GM21447 (cell line): ENCODE results near the gene CHRNA9.
"Not testable (repeated sequence)": the region's sequence is repeated elsewhere in the genome, so short reads cannot be mapped to it uniquely, and the experiment has no call there.

ENCODE experiments used
- ATAC-seq: cut with Tn5 transposase; IDR thresholded peaks from one replicate; pipeline ENCODE4 v1.9.1; 2021; ENCODE audit not compliant: unreplicated experiment

Gene CHRNA9, protein sequence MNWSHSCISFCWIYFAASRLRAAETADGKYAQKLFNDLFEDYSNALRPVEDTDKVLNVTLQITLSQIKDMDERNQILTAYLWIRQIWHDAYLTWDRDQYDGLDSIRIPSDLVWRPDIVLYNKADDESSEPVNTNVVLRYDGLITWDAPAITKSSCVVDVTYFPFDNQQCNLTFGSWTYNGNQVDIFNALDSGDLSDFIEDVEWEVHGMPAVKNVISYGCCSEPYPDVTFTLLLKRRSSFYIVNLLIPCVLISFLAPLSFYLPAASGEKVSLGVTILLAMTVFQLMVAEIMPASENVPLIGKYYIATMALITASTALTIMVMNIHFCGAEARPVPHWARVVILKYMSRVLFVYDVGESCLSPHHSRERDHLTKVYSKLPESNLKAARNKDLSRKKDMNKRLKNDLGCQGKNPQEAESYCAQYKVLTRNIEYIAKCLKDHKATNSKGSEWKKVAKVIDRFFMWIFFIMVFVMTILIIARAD

DNA sequence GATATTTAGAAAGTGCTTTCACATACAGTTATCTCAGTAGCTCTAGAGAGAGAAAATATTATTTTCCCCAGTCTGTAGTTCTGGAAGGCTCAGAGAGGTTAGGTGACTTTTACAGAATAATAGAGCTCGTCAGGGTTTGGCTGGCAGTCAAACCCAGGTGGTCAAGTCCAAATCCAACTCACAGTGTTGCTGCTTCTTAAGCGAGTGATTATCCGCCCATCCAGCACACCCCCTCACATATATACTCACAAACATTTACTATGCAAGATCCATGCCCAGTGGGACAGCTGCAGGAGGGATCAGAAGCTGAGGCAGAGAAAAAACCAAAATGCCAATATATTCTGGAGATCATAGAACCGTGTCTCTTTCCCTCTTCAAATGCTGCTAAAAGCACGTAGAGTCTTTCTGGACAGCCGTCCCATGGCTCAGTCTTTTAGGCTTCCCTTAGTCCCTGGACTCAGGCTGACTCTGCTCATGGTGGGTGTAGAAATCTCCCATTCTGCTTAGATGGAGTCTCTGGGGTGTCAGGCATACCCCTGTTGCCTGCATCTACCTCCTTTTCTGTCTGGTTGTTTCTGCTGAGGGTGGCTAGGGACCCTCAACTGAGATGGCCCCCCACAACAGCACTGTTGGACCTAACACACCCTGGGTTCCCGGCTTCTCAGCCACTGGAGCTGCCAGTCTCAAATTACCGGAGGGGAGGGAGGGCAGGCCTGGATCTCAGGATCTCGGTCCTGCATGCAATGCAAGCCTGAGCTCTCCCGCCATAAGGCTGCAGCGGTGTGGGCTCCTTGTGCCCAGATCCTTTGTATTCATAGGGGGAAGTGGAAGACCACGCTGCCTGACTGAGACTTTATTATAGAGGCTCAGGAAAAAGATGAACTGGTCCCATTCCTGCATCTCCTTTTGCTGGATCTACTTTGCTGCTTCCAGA, at the start of gene CHRNA9:
CHRNA9 (plus strand) TSS at position 743 of the 934 bp plus-strand sequence; CDS start at position 878, 135 bp downstream.
- ATAC-seq, result no peak

DNA sequence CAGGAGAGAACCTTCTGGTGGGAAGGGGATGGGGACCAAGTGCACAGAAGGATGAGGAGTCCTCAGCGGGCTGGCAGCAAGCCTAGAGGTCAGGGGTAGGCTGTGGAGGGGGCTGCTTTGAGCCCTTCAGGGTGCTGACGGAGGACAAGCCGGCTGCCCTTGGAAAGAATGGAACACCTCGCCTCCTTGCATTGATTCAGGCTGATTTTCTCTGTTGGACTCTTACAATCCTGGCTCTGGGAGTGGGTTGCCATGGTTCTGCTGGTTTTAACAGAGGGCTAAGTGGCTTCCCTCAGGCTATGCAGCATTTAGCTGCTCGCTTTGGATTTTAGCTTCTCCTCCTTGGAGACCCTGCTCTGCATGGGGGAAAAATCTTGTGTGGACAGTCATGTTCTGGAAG, 49.4 kb upstream of the CHRNA9 start:
- ATAC-seq, result no peak

DNA sequence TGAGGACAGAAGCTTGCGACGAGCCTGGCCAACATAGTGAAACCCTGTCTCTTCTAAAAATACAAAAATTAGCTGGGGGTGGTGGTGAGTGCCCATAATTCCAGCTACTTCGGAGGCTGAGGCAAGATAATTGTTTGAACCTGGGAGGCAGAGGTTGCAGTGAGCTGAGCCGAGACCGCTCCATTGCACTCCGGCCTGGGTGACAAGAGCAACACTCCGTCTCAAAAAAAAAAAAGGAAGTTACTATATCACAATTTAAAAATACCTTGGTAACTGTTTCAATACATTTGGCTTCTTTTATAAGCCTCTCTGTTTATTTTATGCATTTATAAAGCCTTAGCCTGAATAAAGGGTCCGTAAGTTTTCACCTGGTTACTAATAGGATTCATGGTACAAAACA, 46.6 kb upstream of the CHRNA9 start:
- ATAC-seq, result no peak

DNA sequence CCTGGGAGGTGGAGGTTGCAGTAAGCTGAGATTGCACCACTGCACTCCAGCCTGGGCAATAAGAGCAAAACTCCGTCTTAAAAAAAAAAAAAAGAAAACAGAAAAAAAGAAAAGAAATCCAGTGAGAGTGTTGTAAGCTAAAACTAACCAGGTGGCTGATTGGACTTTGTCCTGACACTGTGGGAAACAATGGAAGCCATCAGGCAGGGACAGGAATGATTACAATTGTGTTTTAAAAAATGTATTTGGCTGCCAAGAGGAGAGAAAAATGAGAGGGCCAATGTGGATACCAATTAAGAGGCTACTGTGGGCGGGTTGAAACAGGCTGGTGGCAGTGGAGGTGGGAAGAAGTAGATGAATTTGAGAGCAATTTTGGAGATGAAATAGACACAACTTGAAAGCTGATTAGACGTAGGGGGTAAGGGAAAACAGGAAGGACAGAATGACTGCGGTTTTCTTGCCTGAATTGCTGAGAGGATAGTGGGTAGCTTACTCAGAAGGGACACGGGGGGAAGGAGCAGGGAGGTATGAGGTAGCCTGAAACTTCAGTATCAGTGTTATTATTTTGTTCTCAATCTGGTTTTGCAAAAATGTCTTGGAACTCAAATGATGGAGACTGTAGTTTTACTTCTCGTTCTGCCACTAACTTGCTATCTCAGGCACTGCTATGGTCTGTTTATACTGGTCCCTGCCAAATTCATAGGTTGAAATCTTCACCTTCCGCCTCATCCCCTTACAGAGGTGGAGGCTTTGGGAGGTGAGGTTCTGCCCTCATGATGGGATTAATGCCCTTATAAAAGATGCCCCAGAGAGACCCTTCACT, 45.6 kb upstream of the CHRNA9 start:
- peak; percentile 55 for ATAC-seq

DNA sequence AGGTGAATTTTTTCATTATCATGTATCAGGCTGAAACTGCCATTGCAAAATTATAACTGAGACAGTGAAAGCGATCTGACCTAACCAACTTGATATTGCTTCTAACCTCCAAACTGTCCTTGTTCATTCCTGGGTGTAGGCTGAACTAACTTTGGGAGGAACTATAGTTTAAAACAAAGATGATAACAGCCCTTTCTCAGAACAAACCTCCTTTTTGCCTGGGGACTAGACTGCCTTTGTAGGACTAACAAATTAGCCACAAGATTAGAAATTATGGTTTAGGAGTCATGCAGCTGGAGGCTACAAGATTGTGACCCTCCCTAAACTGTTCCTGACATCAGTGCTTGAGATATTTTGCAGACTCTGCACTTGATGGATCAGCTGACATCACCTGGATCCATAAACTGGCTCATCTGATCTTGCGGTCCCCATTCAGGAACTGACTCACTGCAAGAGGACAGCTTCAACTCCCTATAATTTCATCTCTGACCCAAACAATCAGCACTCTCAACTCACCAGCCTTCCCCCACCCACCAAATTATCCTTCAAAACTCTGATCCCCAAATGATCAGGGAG, 44.4 kb upstream of the CHRNA9 start:
- ATAC-seq, result not testable (repeated sequence)

DNA sequence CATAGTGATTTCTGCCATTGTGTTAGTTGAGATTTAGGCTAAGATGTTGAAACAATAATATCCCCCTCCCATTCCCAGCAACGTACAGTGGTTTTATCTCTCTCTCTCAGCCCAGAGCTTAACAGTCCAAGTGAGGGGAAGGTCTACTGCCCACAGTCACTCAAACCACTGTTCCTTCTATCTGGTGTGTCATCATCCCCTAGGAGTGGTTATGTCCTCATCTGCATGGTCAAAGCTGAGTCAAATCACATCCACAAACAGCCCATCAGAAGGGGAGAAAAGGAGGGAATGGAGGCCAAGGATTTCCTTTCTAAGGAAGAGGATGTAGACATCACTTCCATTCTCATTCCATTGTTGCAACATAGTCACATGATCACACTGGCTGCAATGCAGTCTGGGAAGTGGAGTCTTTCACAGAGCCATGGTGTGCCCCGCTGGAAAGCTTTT, 42.8 kb upstream of the CHRNA9 start:
- ATAC-seq, result no peak

DNA sequence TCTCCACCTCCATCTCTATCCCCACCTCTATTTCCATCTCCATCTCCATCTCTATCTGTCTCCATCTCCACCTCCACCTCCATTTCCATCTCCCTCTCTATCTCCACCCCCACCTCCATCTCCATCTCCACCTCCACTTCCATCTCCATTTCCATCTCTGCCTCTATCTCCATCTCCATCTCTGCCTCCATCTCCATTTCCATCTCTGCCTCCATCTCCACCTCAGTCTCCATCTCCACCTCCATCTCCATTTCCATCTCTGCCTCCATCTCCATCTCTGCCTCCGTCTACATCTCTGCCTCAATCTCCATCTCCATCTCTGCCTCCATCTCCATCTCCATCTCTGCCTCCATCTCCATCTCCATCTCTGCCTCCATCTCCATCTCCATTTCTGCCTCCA, 40.8 kb upstream of the CHRNA9 start:
- ATAC-seq, result no peak

DNA sequence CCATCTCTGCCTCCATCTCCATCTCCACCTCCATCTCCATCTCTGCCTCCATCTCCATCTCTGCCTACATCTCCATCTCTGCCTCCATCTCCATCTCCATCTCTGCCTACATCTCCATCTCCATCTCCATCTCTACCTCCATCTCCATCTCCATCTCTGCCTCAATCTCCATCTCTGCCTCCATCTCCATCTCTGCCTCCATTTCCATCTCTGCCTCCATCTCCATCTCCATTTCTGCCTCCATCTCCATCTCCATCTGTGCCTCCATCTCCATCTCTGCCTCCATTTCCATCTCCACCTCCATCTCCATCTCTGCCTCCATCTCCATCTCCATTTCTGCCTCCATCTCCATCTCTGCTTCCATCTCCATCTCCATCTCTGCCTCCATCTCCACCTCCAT, 40.1 kb upstream of the CHRNA9 start:
- ATAC-seq, result not testable (repeated sequence)

DNA sequence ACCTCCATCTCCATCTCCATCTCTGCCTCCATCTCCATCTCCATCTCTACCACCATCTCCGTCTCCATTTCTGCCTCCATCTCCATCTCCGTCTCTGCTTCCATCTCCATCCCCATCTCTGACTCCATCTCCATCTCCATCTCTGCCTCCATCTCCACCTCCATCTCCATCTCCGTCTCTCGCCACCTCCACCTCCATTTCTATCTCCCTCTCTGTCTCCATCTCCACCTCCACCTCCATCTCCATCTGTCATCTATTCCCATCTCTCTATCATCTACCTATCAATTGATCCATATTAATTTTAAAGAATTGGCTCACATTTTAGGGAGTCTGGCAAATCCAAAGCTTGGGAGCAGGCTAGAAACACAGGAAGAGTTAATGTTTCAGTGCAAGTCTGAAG, 39.6 kb upstream of the CHRNA9 start:
- no peak for ATAC-seq

DNA sequence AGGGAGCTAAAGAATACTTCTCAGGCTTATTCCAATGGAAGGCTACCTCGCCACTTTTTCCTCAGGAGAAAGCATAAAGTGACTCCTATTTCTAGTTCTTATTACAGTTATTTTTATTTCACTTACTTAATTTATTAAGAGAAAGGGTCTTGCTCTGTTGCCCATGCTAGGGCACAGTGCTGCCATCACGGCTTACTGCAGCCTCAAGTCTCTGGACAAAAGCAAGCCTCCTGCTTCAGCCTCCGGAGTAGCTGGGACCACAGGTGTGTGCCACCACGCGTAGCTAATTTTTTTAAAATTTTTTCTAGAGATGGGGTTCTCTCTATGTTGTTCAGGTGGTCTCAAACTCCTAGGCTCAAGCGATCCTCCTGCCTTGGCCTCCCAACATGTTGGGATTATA, 36.0 kb upstream of the CHRNA9 start:
- ATAC-seq, result no peak

DNA sequence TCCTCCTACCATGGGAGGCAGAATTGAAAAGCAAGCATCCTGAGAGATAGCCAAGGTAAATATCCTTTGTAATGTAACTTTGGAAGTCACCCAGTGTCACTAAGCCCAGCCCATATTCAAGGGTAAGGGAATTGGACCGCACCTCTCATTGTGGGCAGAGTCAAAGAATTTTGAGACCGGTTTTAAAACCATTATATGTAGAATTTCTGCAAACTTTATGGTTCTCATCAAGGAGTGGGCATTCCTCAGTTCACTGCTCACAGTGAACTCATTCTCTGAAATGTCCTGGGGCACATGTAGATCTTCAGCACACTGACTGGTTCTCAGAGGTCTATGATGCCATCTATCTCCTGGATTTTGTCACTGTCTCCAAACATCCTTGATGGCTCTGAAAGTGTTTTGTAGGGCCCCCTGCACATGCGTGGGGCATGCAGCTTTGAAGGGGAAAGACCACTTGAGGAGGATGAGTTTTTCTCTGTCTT, 35.3 kb upstream of the CHRNA9 start:
- no peak for ATAC-seq

DNA sequence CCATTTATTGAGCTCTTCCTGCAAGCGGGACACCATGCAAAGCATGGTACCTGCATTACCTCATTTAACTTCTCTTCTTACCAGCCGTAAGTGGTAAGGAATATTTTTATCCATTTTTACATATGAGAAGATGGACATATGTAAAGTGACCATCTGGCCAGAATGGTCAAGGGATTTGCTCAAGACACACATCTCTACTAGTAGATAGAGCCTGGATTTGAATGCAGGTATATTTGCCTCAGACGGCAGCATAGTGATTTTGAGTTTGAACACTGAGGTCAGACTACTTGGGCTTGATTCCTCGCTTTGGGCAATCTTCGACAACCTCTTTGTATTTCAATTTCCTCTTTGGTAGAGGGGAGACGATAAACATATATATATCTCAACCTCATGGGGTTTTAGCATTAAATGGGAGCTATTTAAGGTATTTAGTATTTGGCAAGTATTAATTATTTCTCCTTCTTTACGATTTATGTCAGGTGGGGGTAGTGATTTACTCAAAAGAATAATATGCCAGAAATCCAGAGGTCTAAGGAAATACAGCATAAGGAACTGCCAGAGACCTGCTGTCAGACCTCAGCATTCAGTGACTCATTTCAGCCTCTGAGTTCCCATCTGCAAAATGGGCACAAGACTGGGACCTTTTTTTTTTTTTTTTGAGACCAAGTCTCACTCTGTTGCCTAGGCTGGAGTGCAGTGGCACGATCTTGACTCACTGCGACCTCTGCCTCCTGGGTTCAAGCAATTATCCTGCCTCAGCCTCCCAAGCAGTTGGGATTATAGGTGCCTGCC, 34.6 kb upstream of the CHRNA9 start:
- no peak for ATAC-seq

DNA sequence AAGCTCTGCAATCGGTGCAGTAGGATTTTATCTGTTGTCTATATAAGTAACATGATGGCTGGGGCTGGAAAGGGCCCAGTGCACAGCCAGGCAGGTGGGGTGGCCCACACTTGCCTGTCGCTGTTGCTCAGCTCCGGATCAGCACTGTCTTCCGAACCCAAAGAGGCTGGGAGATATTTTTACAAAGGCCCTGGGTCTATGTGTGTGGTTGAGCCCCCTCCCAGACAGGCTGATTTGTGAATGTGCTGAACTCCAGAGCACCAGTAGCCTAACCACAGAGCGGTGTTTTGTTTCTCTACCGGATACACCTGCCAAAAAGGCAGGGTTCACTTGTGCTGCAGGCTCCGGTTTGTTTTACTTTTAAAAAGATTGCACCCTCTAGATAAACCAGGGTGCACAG, 33.5 kb upstream of the CHRNA9 start:
- peak; percentile 62 for ATAC-seq

DNA sequence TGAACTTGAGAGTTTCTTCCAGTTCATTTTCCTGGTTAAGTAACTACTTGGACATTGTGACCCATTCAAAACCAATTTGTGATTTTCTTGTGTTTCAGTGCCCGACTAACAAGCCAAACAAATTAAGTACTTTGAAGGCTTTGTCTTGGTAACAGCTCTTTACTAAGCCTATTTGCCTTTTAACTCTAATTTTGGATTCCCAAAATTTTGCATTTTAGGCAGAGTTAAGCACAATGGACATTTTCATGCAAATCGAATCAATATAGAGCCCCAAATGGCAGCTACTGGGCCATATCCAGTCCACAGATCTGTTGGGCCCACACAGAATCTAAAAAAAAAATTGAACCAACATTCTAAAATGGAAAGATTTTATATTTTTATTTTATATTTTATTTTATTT, 31.4 kb upstream of the CHRNA9 start:
- no peak for ATAC-seq

DNA sequence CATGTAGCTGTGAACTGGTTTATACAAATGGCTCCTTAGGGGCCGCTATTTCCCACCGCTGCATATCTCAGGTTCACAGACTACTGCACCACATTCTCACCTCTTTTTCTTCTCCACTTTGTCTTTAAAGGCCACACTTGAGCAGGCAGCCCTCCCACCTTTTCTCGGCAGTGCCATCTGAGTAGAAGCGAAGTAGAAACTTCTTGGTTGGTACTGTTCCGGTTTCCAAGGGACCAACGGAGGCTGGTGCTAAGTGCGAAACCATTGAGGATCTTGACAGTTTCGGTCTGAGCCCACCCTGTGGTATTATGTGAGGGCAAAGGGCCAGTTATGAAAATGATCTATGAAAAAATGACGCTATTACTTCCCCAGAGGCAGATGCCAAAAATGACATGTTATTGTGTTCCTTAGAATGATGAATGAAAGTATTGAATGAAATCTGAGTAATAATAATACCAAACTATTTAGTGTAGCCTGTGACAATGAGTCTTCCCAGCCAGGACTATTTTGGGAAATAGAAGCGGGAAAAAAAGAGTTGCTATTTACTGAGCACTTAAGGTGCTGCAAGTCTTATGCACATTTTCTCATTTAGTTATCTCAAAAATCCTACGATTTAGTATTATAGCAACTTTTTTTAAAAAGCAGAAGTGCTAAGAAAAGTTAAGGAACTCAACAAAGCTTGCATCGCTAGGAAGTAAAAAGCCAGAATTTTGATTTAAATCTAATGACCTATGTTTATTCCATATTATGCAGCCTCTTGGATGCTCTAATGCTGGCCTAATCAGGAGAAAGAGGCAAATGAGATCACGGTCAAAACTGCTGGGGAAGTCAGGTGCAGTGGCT, 29.6 kb upstream of the CHRNA9 start:
- peak; percentile 41 for ATAC-seq

DNA sequence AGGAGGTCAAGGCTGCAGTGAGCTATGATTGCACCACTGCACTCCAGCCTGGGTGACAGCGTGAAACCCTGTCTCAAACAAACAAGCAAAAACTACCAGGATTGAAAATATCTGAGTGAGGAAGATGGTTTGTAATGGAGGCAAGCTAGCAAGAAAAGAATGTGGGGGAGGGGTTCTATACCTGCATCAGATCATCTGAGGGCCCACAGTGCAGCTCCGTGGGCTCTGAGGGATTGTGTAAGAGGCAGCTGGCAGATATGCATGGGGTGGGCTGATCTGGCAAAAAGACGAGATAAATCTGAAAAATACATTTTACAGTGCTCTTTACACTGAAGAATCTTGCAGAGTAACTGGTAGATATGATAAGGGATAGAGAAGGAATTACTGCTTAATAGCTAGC, 28.9 kb upstream of the CHRNA9 start:
- no peak for ATAC-seq

DNA sequence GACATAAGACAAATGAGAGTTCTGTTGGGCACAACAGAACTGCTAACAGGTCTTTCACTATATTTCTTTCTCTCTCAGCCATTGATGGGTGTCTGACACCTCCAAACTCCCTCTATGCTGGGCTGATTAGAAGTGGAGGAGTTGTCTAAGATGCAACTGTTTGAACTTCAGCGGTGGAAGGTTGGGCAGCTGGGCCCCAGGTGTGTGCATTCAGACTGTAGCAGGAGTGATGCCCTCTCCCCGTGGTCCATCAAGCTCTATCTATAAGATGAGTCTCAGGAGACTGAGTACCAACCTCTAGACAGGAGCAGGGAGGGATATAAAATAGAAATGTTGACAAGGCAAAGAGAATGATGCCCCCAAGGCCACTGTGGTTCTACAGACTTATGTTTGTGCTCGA, 28.2 kb upstream of the CHRNA9 start:
- no peak for ATAC-seq

DNA sequence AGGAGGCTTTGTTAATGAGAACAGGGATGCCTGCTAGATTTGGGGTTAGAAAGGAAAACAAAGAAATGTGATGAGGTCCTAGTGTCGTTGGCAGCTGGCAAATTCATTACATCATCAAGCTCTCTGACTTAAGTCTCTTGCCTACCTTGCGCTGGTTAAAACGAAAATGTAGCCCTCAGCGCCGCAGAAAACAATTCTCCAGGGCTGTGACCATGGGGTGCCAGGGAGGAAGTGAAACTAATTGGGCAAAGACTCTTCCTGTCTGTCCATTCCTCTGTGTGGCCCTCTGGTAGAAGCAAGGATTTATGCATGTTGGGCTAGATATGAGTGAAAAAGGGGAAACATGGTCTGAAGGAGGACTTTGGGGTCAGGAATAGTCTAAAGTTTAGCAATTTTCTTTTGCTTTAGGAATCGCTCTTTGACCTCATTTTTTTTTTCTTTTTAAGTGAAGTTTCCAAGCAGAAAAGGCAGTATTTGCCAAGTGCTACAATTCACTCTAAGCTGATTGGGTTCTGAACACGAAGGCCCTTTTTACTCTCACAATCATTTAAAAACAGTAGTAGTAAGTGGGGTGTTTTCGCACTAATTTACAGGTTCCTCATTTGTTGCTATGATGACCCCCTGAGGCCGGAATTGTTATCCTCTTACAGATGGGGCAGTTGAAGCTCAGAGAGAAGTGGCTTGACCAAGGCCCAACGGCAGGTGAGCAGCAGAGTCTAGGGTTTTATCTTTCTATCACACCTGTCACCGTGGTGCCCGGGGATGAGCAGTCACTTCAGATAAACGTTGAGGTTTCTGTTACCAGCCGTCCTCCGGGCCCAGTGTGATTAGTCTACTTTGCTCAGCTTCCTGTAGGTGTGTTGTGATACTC, 27.3 kb upstream of the CHRNA9 start:
- ATAC-seq, result peak; percentile 38
